Left ventricle myocardium inferior (tissue), 1 donor: Measurements from ENCODE around the gene ASB7. TPM values are rescaled to one million over a fixed set of nuclear protein-coding genes. Genes with fewer than 3 reads are reported as not detected.

Source experiments
- DNase-seq: peaks from one replicate; pipeline ENCODE4 v3.0.0-alpha.2; 2020
- H3K27ac ChIP-seq: fragments of 200-600 bp; replicated peaks from 2 replicates; pipeline ENCODE4 v1.8.0; 2021
- H3K27me3 ChIP-seq: fragments of 200-600 bp; 2 replicates; pipeline ENCODE4 v1.8.0; 2021; ENCODE audit warnings: low read depth
- H3K36me3 ChIP-seq: fragments of 200-600 bp; 2 replicates; pipeline ENCODE4 v1.8.0; 2021
- H3K4me1 ChIP-seq: fragments of 200-600 bp; 2 replicates; pipeline ENCODE4 v1.8.0; 2021
- H3K4me3 ChIP-seq: fragments of 200-600 bp; 2 replicates; pipeline ENCODE4 v1.8.0; 2021; ENCODE audit warnings: mild to moderate bottlenecking, moderate library complexity
- H3K9me3 ChIP-seq: fragments of 200-600 bp; replicated peaks from 2 replicates; pipeline ENCODE4 v1.8.0; 2021
- intact Hi-C: fragments of 100-400 bp; cut with micrococcal nuclease; formaldehyde crosslinking; loops from one replicate; pipeline ENCODE4 v1.11.0; 2022
- total RNA-seq: library from RNA; stranded (reverse); fragmentation: NEBNext Ultra II Directional; extraction: Animal tissue kit (Norgen Biotek cat#: 25700); gene quantifications from one replicate; pipeline ENCODE4 v1.2.1, GENCODE V29; 2021
- TF ChIP-seq, protein P1 (sequence below): fragments of 200-600 bp; IDR thresholded peaks from 2 replicates; pipeline ENCODE4 v1.8.0; 2021; ENCODE audit warnings: antibody characterized with exemption, mild to moderate bottlenecking, borderline replicate concordance
- donor health status: DM: no; HTN: yes; CAD: no; lungs with severe emphysema.

The ASB7 gene
- total RNA-seq, 1 donor from 2014 or later: 4.6 TPM

DNA sequence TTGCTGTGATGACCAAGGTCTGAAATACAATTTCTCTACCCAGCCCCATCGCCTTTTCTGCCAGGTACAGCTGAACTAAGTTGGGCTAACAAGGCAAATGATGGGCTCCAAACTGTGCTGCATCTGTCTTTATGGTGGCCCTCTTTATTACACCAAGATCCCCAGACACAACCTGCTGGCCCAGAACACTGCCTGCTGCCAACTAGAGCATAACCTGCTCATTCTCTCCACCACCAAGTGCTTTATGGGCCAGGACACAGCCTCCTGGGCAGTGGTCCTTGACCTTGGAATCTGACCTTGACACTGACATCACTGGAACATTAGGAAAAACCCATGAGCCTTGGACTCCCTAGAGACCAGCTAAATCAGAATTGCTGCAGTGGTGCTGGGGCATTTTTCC, 3.7 kb upstream of the ASB7 start:
- DNase-seq: no peak
- no peak overlapping the region for H3K4me3 ChIP-seq
- no peaks in the 10 kb centered on the region for H3K27me3 ChIP-seq
- no peaks in the 10 kb centered on the region for H3K9me3 ChIP-seq
- H3K36me3 ChIP-seq: no peaks in the 10 kb centered on the region
- H3K27ac ChIP-seq: no peak overlapping the region
- intact Hi-C loops: no loop called here
- peaks cover 58% of the 10 kb centered on the region for H3K4me1 ChIP-seq
- TF ChIP-seq, protein P1, sequence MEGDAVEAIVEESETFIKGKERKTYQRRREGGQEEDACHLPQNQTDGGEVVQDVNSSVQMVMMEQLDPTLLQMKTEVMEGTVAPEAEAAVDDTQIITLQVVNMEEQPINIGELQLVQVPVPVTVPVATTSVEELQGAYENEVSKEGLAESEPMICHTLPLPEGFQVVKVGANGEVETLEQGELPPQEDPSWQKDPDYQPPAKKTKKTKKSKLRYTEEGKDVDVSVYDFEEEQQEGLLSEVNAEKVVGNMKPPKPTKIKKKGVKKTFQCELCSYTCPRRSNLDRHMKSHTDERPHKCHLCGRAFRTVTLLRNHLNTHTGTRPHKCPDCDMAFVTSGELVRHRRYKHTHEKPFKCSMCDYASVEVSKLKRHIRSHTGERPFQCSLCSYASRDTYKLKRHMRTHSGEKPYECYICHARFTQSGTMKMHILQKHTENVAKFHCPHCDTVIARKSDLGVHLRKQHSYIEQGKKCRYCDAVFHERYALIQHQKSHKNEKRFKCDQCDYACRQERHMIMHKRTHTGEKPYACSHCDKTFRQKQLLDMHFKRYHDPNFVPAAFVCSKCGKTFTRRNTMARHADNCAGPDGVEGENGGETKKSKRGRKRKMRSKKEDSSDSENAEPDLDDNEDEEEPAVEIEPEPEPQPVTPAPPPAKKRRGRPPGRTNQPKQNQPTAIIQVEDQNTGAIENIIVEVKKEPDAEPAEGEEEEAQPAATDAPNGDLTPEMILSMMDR: no peak

DNA sequence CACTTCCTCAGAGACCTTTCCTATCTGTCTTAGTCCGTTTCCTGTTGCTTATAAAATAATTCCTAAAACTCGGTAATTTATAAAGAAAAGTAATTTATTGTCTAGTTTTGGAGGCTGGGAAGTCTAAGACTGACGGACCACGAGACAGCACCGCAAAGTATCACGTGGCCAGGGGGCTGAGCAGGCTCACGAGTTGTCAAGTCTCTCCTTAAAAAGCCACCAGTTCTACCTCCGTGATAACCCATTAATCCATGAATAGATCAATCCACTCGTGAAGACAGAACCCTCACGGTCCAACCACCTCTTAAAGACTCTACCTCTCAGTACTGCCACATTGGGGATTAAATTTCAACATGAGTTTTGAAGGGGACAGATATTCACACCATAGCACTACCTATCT, 1.2 kb upstream of the ASB7 start:
- peaks cover 70% of the 10 kb centered on the region for H3K4me1 ChIP-seq
- H3K27ac ChIP-seq: no peak overlapping the region
- DNase-seq: no peak
- H3K4me3 ChIP-seq: peak overlapping the region; percentile 97
- no peaks in the 10 kb centered on the region for H3K9me3 ChIP-seq
- TF ChIP-seq, protein P1: no peak
- no peaks in the 10 kb centered on the region for H3K27me3 ChIP-seq
- peaks cover 12% of the 10 kb centered on the region for H3K36me3 ChIP-seq
- intact Hi-C loops: no loop called here

DNA sequence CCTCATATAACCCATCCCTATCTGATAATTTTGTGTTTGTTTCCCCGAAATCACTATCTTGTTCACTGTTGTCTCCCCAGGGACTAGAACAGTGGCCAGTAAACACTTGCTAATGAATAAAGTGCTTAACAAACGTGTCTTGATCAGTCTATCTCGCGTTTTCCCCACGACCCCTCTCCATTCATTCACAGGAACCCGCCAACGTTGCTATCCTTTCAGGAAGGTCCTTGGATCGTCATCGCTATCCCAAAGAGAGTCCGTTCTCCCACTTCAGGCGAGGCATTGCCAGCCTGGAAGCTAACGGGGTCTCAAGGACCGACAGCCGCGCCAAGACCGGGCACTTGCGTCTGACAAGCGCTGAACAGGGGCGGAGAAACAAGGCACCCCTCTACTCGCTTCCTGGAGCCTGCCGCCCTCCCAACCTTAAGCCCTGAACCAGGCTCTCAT, 749 bp upstream of the ASB7 start:
- DNase-seq: no peak
- peak overlapping the region; percentile 88 for H3K27ac ChIP-seq
- TF ChIP-seq, protein P1: no peak
- peaks cover 12% of the 10 kb centered on the region for H3K36me3 ChIP-seq
- peaks cover 67% of the 10 kb centered on the region for H3K4me1 ChIP-seq
- no peaks in the 10 kb centered on the region for H3K9me3 ChIP-seq
- peak overlapping the region; percentile 97 for H3K4me3 ChIP-seq
- no peaks in the 10 kb centered on the region for H3K27me3 ChIP-seq
- intact Hi-C loops: no loop called here

DNA sequence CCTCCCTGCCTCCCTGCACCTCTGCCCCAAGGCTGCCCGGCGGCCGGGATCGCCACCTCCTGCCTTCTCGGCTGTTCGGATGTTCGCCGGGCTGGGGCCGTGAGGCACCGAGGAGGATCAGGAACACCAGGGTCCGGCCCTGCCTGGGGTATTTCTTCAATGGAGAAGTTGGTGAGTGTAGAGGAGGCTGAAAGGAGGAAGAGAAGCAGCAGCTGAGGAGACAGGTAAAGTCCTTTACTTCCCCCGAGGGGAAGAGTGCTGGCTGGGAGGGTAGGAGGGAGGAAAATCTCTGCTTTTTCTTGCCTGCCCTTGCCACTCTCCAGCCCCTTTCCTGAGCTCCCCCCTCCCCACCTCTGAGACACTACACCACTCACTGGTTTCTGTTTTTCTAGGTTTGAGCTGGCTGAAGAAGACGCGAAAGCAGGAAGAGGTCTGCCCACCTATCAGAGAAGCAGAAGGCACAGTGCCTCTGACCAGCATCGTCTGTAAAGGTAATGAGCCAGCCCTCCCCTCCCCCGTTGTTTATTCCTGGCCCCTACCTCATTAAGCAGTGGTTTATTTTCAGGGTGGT, 519 bp downstream of the ASB7 start:
- TF ChIP-seq, protein P1: no peak
- peaks cover 60% of the 10 kb centered on the region for H3K4me1 ChIP-seq
- intact Hi-C loops: no loop called here
- H3K27me3 ChIP-seq: no peaks in the 10 kb centered on the region
- DNase-seq: no peak
- peak overlapping the region; percentile 92 for H3K27ac ChIP-seq
- peak overlapping the region; percentile 97 for H3K4me3 ChIP-seq
- H3K9me3 ChIP-seq: no peaks in the 10 kb centered on the region
- H3K36me3 ChIP-seq: peaks cover 15% of the 10 kb centered on the region

DNA sequence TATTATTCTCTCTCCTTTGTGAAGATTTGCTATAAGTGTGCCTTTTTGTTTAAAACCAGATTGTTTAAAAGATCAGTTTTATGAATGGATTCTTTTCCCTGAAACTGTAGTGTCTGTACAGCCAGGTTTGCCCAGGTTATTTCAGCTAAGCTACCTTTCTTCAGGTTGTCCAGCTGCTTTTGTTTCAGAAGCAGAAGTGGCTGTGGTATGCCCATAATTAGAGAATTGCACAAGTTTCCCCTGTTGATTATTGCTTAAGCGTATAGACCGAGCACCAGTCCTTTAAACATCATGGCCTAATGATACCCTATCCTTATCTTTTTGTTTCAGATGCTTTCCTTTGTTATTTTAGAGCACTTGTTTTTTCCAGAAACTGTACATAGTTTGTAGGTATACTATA, 10.2 kb downstream of the ASB7 start:
- peaks cover 18% of the 10 kb centered on the region for H3K4me1 ChIP-seq
- TF ChIP-seq, protein P1: no peak
- H3K4me3 ChIP-seq: no peak overlapping the region
- DNase-seq: no peak
- intact Hi-C loops: no loop called here
- H3K27me3 ChIP-seq: no peaks in the 10 kb centered on the region
- H3K9me3 ChIP-seq: no peaks in the 10 kb centered on the region
- H3K36me3 ChIP-seq: peaks cover 52% of the 10 kb centered on the region
- H3K27ac ChIP-seq: no peak overlapping the region
